ENCODE results near the gene DOCK10. TPM values are rescaled to one million over a fixed set of nuclear protein-coding genes. Genes with fewer than 3 reads are reported as not detected.

The DOCK10 gene
- total RNA-seq, 4 donors from 2014 or later = 8.3 to 47.4 (median 18.3) TPM

- TF ChIP-seq CTCF (IDR thresholded peaks at IDR 0.05; ENCODE audit: low read depth) = no peak
These were observed 181.0 kb downstream of the DOCK10 start for GRCh38 chr2:224861266-224861665.

- TF ChIP-seq CTCF (IDR thresholded peaks at IDR 0.05; ENCODE audit: low read depth) = no peak
These were observed 181.5 kb downstream of the DOCK10 start for GRCh38 chr2:224860786-224861185.

- TF ChIP-seq CTCF (IDR thresholded peaks at IDR 0.05; ENCODE audit: low read depth) = no peak
These were observed 190.5 kb downstream of the DOCK10 start for GRCh38 chr2:224851811-224852210.

- TF ChIP-seq CTCF (IDR thresholded peaks at IDR 0.05; ENCODE audit: low read depth) = no peak
These were observed 192.2 kb downstream of the DOCK10 start for GRCh38 chr2:224850081-224850480.

GRCh38 chr2:224849264-224849663, 193.0 kb downstream of the DOCK10 start:
- TF ChIP-seq CTCF (IDR thresholded peaks at IDR 0.05; ENCODE audit: low read depth) = no peak

- no peak for TF ChIP-seq CTCF (IDR thresholded peaks at IDR 0.05; ENCODE audit: low read depth)
These were observed 194.1 kb downstream of the DOCK10 start for GRCh38 chr2:224847961-224848850.

GRCh38 chr2:224847381-224847780, 194.9 kb downstream of the DOCK10 start:
- TF ChIP-seq CTCF (IDR thresholded peaks at IDR 0.05; ENCODE audit: low read depth) = no peak
